HS-5 (cell line): ENCODE data around the gene IGHMBP2.
"Not testable (repeated sequence)": the region's sequence is repeated elsewhere in the genome, so short reads cannot be mapped to it uniquely, and the experiment has no call there.

Experiments used
- DNase-seq: peaks from one replicate; pipeline ENCODE4 v3.0.0-alpha.2; 2012; ENCODE audit warnings: low read depth

Gene IGHMBP2

GRCh38 chr11:68963779-68964178 is 60.1 kb downstream of the IGHMBP2 start:
- no peak for DNase-seq

GRCh38 chr11:68965901-68966853 is 62.5 kb downstream of the IGHMBP2 start:
- no peak for DNase-seq

- no peak for DNase-seq
Observed at GRCh38 chr11:68966894-68967780, 63.4 kb downstream of the IGHMBP2 start.

GRCh38 chr11:68968306-68969250 is 64.9 kb downstream of the IGHMBP2 start:
- no peak for DNase-seq

GRCh38 chr11:68969386-68969785 is 65.7 kb downstream of the IGHMBP2 start:
- no peak for DNase-seq

GRCh38 chr11:68970921-68971636 is 67.4 kb downstream of the IGHMBP2 start:
- no peak for DNase-seq

- no peak for DNase-seq
Observed at GRCh38 chr11:68973219-68973618, 69.5 kb downstream of the IGHMBP2 start.

- not testable (repeated sequence) for DNase-seq
Observed at GRCh38 chr11:68973706-68974105, 70.0 kb downstream of the IGHMBP2 start.

- DNase-seq: no peak
Observed at GRCh38 chr11:68974421-68975194, 70.9 kb downstream of the IGHMBP2 start.

GRCh38 chr11:68976095-68976494 is 72.4 kb downstream of the IGHMBP2 start:
- no peak for DNase-seq

GRCh38 chr11:68976563-68976962 is 72.9 kb downstream of the IGHMBP2 start:
- no peak for DNase-seq

- no peak for DNase-seq
Observed at GRCh38 chr11:68977781-68978625, 74.3 kb downstream of the IGHMBP2 start.

GRCh38 chr11:68978626-68978930 is 74.9 kb downstream of the IGHMBP2 start:
- no peak for DNase-seq

GRCh38 chr11:68978931-68979594 is 75.4 kb downstream of the IGHMBP2 start:
- no peak for DNase-seq

GRCh38 chr11:68979931-68980775 is 76.5 kb downstream of the IGHMBP2 start:
- no peak for DNase-seq

GRCh38 chr11:68980776-68981065 is 77.0 kb downstream of the IGHMBP2 start, which contains the start of gene MRGPRD:
Gene MRGPRD, minus strand, starts transcription at chr11:68980986. Its CDS starts 0 bp downstream, at chr11:68980986.
- DNase-seq: no peak

- DNase-seq: no peak
Observed at GRCh38 chr11:68982134-68982533, 78.4 kb downstream of the IGHMBP2 start.

GRCh38 chr11:68983801-68984200 is 80.1 kb downstream of the IGHMBP2 start:
- DNase-seq: no peak
